ENCODE data around the gene TBC1D16.

DNA sequence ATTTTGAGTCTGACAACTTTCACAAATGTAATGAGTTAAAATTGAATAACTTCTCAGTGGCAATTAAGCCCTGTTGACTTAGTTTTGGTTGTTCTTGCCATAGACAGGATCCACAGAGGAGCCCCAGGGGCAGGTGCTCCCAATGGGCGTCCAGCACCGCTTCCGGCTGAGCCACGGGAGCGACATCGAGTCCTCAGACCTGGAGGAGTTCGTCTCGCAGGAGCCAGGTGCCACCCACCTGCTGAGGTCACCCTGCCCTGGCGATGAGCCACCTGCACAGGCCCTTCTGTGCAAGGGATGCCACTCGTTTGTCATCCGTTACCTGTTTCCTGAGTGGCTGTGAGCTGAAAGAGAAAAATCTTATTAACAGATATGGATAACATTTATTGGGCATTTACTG is 11.5 kb upstream of the TBC1D16 start:
- TF ChIP-seq, protein P1, sequence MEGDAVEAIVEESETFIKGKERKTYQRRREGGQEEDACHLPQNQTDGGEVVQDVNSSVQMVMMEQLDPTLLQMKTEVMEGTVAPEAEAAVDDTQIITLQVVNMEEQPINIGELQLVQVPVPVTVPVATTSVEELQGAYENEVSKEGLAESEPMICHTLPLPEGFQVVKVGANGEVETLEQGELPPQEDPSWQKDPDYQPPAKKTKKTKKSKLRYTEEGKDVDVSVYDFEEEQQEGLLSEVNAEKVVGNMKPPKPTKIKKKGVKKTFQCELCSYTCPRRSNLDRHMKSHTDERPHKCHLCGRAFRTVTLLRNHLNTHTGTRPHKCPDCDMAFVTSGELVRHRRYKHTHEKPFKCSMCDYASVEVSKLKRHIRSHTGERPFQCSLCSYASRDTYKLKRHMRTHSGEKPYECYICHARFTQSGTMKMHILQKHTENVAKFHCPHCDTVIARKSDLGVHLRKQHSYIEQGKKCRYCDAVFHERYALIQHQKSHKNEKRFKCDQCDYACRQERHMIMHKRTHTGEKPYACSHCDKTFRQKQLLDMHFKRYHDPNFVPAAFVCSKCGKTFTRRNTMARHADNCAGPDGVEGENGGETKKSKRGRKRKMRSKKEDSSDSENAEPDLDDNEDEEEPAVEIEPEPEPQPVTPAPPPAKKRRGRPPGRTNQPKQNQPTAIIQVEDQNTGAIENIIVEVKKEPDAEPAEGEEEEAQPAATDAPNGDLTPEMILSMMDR (IDR thresholded peaks at IDR 0.05), result no peak
- no peak for TF ChIP-seq POLR2A (IDR thresholded peaks at IDR 0.05)

Data from right lobe of liver (tissue), 4 donors.